Epithelial cell of umbilical artery (primary cell): Measurements from ENCODE around the gene PSMA5. TPM values are rescaled to one million over a fixed set of nuclear protein-coding genes. Genes with fewer than 3 reads are reported as not detected.

Source experiments
- total RNA-seq: library from RNA; depleted of rRNA; stranded (reverse); fragments of >200 nt; gene quantifications from 2 replicates; pipeline ENCODE4 v1.2.3, GENCODE V29; 2014

The PSMA5 gene
- 79.8 and 93.9 TPM in 2 replicates for total RNA-seq

GRCh38 chr1:109426281-109427170 lies at the start of gene PSMA5:
TSS of gene PSMA5 (minus strand) at chr1:109426448. CDS start at chr1:109426330, 118 bp downstream.

GRCh38 chr1:109466452-109467300 lies 40.4 kb upstream of the PSMA5 start, which contains the start of gene SYPL2:
TSS of gene SYPL2 (plus strand) at chr1:109466546. CDS start at chr1:109466844, 298 bp downstream.

GRCh38 chr1:109397581-109398342 lies 28.5 kb downstream of the PSMA5 start, which contains the start of gene SORT1:
TSS of gene SORT1 (minus strand) at chr1:109397918. CDS start at chr1:109397892, 26 bp downstream.

Other genes with a start within 250 kb of the PSMA5 start
- gene SARS1, start 212.5 kb downstream of the PSMA5 start, total RNA-seq, result 222 and 344 TPM in 2 replicates
- gene CELSR2, start 176.9 kb downstream of the PSMA5 start, total RNA-seq, result 0.65 and 0.76 TPM in 2 replicates
- 7.5 and 12.3 TPM in 2 replicates for gene PSRC1, start 143.3 kb downstream of the PSMA5 start, total RNA-seq
- not detected in 2 replicates for gene MYBPHL, start 119.4 kb downstream of the PSMA5 start, total RNA-seq
- gene SORT1, start 28.5 kb downstream of the PSMA5 start, total RNA-seq, result 15.3 and 19.6 TPM in 2 replicates
- not detected in 2 replicates for gene SYPL2, start 40.1 kb upstream of the PSMA5 start, total RNA-seq
- gene ATXN7L2, start 57.5 kb upstream of the PSMA5 start, total RNA-seq, result 1.9 and 2.1 TPM in 2 replicates
- 3.3 and 4.5 TPM in 2 replicates for gene CYB561D1, start 67.6 kb upstream of the PSMA5 start, total RNA-seq
- 0.65 and 0.76 TPM in 2 replicates for gene AMIGO1, start 83.3 kb upstream of the PSMA5 start, total RNA-seq
- gene GPR61, start 113.4 kb upstream of the PSMA5 start, total RNA-seq, result not detected in 2 replicates
- 19.2 and 21.9 TPM in 2 replicates for gene GNAI3, start 122.2 kb upstream of the PSMA5 start, total RNA-seq
- 0.32 TPM in 1 of 2 replicates, not detected in the other for gene GNAT2, start 193.2 kb upstream of the PSMA5 start, total RNA-seq
- gene AMPD2, start 193.4 kb upstream of the PSMA5 start, total RNA-seq, result 41.3 and 51.7 TPM in 2 replicates
- gene GSTM4, start 229.7 kb upstream of the PSMA5 start, total RNA-seq, result 1.5 and 2.3 TPM in 2 replicates
- 0.32 and 4.3 TPM in 2 replicates for gene GSTM2, start 241.6 kb upstream of the PSMA5 start, total RNA-seq